UCSD-AML1 (cell line): ENCODE results near the gene PPP1R27.

Experiments used
- DNase-seq: peaks from one replicate; lab custom pipeline; 2025; ENCODE audit not compliant: unreplicated experiment; lab: John Stamatoyannopoulos, UW

Gene PPP1R27

GRCh38 chr17:81822996-81823819 lies 11.6 kb downstream of the PPP1R27 start:
- no peak for DNase-seq

- DNase-seq: no peak
Observed at GRCh38 chr17:81822312-81822637, 12.6 kb downstream of the PPP1R27 start.

DNA sequence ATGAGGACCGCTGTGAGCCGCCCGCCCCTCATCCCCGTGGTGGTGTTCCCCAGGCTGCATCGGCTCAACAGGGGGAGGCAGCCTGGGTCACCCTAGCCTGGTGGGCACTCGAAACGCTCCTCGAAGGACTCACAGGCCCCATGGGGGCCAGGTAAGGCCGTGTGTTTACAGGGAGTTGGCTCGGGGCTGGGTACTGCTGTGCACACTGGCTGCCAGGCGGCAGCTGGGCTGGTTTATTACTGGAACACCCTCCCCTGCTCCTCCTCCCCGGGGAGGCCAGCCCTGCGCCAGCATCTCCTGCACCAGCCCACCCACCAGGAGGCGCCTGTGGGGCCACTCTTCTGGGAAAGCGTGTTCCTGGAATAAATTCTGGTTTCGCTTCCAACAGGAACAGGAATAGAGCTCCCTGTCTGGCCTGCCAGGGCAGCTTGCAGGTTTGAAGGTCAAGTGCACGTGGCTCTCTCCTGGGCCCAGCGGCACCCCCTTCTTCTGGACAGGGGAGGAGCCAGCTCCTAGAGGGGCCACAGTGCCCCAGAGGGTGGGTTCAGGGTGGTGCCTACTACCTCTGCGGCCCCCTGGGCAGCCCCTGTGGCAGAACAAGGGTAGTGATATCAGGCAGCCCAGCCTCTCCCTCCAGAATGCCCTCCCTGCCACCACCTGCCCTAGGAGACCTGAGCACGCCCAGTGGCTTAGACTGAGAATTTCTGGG lies 13.1 kb downstream of the PPP1R27 start:
- DNase-seq: peak; percentile 87

DNA sequence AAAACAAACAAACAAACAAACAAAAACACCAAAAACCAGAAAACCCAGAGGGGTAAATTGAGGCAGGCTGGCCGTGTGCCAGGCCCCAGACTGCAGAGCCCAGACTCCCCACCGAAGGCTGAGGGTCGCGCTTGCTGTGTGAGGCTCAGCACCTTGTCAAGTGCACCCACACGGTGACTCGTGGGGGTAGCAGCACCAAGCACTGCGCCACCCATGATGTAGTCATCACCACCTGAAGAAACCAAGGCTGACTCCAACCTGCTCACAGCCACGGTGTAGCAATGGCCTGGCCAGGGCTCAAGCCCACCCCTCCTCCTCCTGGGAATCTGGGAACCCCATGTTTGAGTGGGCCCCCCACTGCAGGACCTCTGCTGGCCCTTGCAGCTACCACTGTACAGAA lies 13.7 kb downstream of the PPP1R27 start:
- DNase-seq: no peak

- no peak for DNase-seq
Observed at GRCh38 chr17:81819708-81820107, 15.1 kb downstream of the PPP1R27 start.

DNA sequence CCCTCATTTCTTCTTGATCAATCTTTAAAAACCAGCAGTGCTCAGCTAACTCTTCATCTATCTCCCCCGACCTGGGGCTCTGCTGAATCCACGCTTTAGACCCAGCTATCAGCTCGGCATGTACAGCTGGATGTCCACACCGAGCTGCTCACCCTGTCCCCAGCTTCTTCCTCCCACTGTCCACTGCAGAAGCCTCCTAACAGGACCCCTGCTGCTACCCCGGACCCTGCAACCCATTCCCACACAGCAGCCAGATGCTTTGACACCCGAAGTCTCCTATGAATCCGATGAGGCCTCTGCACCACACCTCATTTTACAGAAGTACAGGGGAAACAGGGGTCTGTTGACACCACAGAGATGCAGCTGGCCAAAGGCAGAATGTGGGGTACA lies 17.1 kb downstream of the PPP1R27 start:
- no peak for DNase-seq

DNA sequence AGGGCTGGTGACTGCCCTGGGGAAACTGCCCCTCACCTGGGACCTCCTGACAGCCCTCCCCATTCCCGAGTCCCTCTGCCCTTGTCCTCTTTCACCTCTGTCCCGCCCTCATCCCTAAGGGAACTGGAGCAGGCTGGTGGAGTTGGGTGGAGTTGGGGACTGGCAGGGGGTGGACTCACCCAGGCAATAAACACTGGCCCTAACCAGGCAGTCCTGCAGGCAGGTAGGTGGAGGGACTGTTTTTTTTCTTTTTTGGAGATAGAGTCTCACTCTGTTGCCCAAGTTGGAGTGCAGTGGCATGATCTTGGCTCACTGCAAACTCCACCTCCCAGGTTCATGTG lies 19.2 kb downstream of the PPP1R27 start:
- DNase-seq: no peak

GRCh38 chr17:81814748-81815645 lies 19.9 kb downstream of the PPP1R27 start:
- no peak for DNase-seq

- no peak for DNase-seq
Observed at GRCh38 chr17:81813861-81814683, 20.8 kb downstream of the PPP1R27 start.

- DNase-seq: no peak
Observed at GRCh38 chr17:81813371-81813684, 21.5 kb downstream of the PPP1R27 start.

DNA sequence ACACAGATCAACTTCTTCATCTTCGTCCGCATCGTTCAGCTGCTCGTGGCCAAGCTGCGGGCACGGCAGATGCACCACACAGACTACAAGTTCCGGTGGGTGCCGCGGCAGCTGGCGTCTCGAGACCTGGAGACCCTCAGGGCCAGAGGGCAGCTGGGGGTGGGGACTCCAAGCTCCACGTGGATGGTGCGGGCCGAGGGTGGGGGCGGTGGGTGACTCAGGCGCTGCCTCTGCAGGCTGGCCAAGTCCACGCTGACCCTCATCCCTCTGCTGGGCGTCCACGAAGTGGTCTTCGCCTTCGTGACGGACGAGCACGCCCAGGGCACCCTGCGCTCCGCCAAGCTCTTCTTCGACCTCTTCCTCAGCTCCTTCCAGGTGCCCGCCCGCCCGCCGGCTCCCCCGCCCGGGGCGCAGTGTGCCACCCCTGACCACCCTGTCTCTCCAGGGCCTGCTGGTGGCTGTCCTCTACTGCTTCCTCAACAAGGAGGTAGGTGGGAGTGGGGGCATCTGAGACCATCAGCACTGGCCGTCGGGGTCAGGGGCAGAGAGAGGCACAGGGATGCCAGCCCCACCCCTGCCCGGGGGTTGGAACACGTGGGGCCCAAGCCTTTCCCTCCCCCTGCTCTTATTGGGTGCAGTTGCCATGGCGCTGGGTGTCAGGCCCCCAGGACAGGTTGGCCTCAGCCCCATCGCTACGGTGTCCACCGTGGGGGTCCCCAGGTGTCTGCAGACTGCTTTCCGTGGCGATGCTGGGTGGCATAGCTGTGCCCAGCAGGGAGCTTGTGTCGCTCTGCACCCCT lies 22.1 kb downstream of the PPP1R27 start:
- DNase-seq: no peak

- DNase-seq: no peak
Observed at GRCh38 chr17:81811705-81812570, 22.9 kb downstream of the PPP1R27 start.

GRCh38 chr17:81810892-81811704 lies 23.8 kb downstream of the PPP1R27 start:
- no peak for DNase-seq

DNA sequence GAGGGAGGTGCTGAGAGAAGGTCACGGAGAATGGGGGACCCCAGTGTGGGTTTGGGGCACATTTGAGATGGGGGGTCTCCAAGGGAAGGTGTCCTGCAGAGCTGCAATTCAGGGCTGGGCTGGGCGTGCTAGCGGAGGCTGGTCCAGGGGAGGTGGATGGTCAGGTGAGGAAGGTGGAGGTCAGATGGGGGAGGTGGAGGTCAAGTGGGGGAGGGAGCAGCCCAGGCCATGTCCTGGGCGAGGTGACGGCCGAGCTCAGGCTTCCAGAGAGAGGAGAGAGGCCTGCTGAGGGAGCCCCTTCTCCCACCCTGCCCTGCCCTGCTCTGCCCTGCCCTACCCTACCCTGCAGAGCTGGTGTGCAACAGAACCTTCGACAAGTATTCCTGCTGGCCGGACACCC lies 24.4 kb downstream of the PPP1R27 start:
- DNase-seq: no peak

DNA sequence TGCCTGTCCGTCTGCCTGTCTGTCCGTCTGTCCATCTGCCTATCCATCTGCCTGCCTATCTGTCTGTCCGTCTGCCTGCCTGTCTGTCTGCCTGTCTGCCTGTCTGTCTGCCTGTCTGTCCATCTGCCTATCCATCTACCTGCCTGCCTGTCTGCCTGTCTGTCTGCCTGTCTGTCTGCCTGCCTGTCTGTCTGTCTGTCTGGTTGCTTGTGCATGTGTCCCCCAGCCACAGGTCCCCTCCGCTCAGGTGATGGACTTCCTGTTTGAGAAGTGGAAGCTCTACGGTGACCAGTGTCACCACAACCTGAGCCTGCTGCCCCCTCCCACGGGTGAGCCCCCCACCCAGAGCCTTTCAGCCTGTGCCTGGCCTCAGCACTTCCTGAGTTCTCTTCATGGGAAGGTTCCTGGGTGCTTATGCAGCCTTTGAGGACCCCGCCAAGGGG lies 25.3 kb downstream of the PPP1R27 start:
- no peak for DNase-seq

GRCh38 chr17:81808778-81809555 lies 25.9 kb downstream of the PPP1R27 start:
- DNase-seq: no peak

GRCh38 chr17:81807839-81808238 lies 27.0 kb downstream of the PPP1R27 start:
- DNase-seq: no peak
